SJCRH30 (cell line): ENCODE data around the gene OXSR1. TPM values are rescaled to one million over a fixed set of nuclear protein-coding genes. Genes with fewer than 3 reads are reported as not detected.

Experiments
- DNase-seq, 2 experiments: peaks; one replicate each; pipeline ENCODE4 v3.0.0-alpha.2; 2015 to 2020
- H3K27ac ChIP-seq: fragments of 250-450 bp; sonication (Bioruptor Pico); 2 replicates; pipeline ENCODE4 v1.5.1; 2020; ENCODE audit warnings: mild to moderate bottlenecking, moderate library complexity
- H3K27me3 ChIP-seq: fragments of 250-450 bp; sonication (Bioruptor Pico); 2 replicates; pipeline ENCODE4 v1.5.1; 2020; ENCODE audit warnings: mild to moderate bottlenecking, moderate library complexity
- H3K36me3 ChIP-seq: fragments of 250-450 bp; sonication (Bioruptor Pico); 2 replicates; pipeline ENCODE4 v1.5.1; 2020; ENCODE audit warnings: mild to moderate bottlenecking, moderate library complexity
- H3K4me1 ChIP-seq: fragments of 250-450 bp; sonication (Bioruptor Pico); 2 replicates; pipeline ENCODE4 v1.5.1; 2020; ENCODE audit warnings: mild to moderate bottlenecking, moderate library complexity
- H3K4me3 ChIP-seq: fragments of 250-450 bp; sonication (Bioruptor Pico); 2 replicates; pipeline ENCODE4 v1.5.1; 2020; ENCODE audit warnings: mild to moderate bottlenecking, moderate library complexity
- H3K9me3 ChIP-seq: fragments of 250-450 bp; sonication (Bioruptor Pico); replicated peaks from 2 replicates; pipeline ENCODE4 v1.5.1; 2020; ENCODE audit warnings: mild to moderate bottlenecking, moderate library complexity
- total RNA-seq: library from RNA; depleted of rRNA; stranded (reverse); fragments of >200 nt; shearing (Covaris generic); gene quantifications from 2 replicates; pipeline ENCODE4 v1.2.3, GENCODE V29; 2014

The OXSR1 gene
- total RNA-seq, 1 experiment from 2014 or later, result 31.6 TPM

- DNase-seq, result no peak
- H3K27ac ChIP-seq, result no peak overlapping the region
- no peaks in the 10 kb centered on the region for H3K27me3 ChIP-seq
- H3K9me3 ChIP-seq, result no peaks in the 10 kb centered on the region
- no peaks in the 10 kb centered on the region for H3K4me1 ChIP-seq
- no peaks in the 10 kb centered on the region for H3K36me3 ChIP-seq
- no peak overlapping the region for H3K4me3 ChIP-seq
Observed at GRCh38 chr3:38204599-38205471, 39.5 kb downstream of the OXSR1 start.

- Histone ChIP-seq H3K36me3 (no peaks in the 10 kb centered on the region; the same call in 1 of the 2 replicates), H3K4me1 (no peaks in the 10 kb centered on the region), H3K4me3 (no peak overlapping the region), H3K9me3 (no peaks in the 10 kb centered on the region), H3K27ac (no peak overlapping the region), H3K27me3 (no peaks in the 10 kb centered on the region)
- DNase-seq, result no peak
Observed at GRCh38 chr3:38205472-38205805, 40.1 kb downstream of the OXSR1 start.

- no peaks in the 10 kb centered on the region for H3K4me1 ChIP-seq
- H3K36me3 ChIP-seq, result no peaks in the 10 kb centered on the region; the same call in 1 of the 2 replicates
- DNase-seq, result no peak
- no peaks in the 10 kb centered on the region for H3K9me3 ChIP-seq
- H3K27me3 ChIP-seq, result no peaks in the 10 kb centered on the region
- no peak overlapping the region for H3K4me3 ChIP-seq
- no peak overlapping the region for H3K27ac ChIP-seq
Observed at GRCh38 chr3:38207254-38208003, 42.1 kb downstream of the OXSR1 start.

GRCh38 chr3:38210141-38210757 lies 44.9 kb downstream of the OXSR1 start:
- Histone ChIP-seq H3K27me3 (no peaks in the 10 kb centered on the region), H3K4me3 (no peak overlapping the region), H3K27ac (no peak overlapping the region)

GRCh38 chr3:38212141-38212540 lies 46.8 kb downstream of the OXSR1 start:
- Histone ChIP-seq H3K27ac (no peak overlapping the region), H3K27me3 (no peaks in the 10 kb centered on the region), H3K4me1 (no peaks in the 10 kb centered on the region), H3K4me3 (no peak overlapping the region), H3K36me3 (no peaks in the 10 kb centered on the region; the same call in 1 of the 2 replicates), H3K9me3 (no peaks in the 10 kb centered on the region)
- DNase-seq, result no peak

More at GRCh38 chr3:38210141-38210757, 44.9 kb downstream of the OXSR1 start:
- Histone ChIP-seq H3K36me3 (no peaks in the 10 kb centered on the region; the same call in 1 of the 2 replicates), H3K4me1 (no peaks in the 10 kb centered on the region), H3K9me3 (no peaks in the 10 kb centered on the region)
- DNase-seq, result no peak

- no peak overlapping the region for H3K4me3 ChIP-seq
- DNase-seq, result no peak
Observed at GRCh38 chr3:38214560-38214959, 49.2 kb downstream of the OXSR1 start.

GRCh38 chr3:38219609-38220197 lies 54.4 kb downstream of the OXSR1 start:
- Histone ChIP-seq H3K9me3 (no peaks in the 10 kb centered on the region), H3K4me3 (no peak overlapping the region), H3K27me3 (no peaks in the 10 kb centered on the region), H3K4me1 (no peaks in the 10 kb centered on the region), H3K27ac (no peak overlapping the region), H3K36me3 (no peaks in the 10 kb centered on the region)
- DNase-seq, result no peak

More at GRCh38 chr3:38214560-38214959, 49.2 kb downstream of the OXSR1 start:
- H3K4me1 ChIP-seq, result no peaks in the 10 kb centered on the region
- H3K27me3 ChIP-seq, result no peaks in the 10 kb centered on the region
- H3K27ac ChIP-seq, result no peak overlapping the region
- no peaks in the 10 kb centered on the region; the same call in 1 of the 2 replicates for H3K36me3 ChIP-seq
- H3K9me3 ChIP-seq, result no peaks in the 10 kb centered on the region

- no peaks in the 10 kb centered on the region for H3K27me3 ChIP-seq
- no peak overlapping the region for H3K4me3 ChIP-seq
- H3K9me3 ChIP-seq, result no peaks in the 10 kb centered on the region
- peaks cover 3% of the 10 kb centered on the region for H3K36me3 ChIP-seq
- no peak for DNase-seq
- H3K4me1 ChIP-seq, result no peaks in the 10 kb centered on the region
- H3K27ac ChIP-seq, result no peak overlapping the region
Observed at GRCh38 chr3:38221005-38221404, 55.7 kb downstream of the OXSR1 start.

- no peaks in the 10 kb centered on the region for H3K27me3 ChIP-seq
- no peaks in the 10 kb centered on the region for H3K9me3 ChIP-seq
- no peak overlapping the region for H3K4me3 ChIP-seq
- no peaks in the 10 kb centered on the region for H3K4me1 ChIP-seq
- H3K36me3 ChIP-seq, result peaks cover 3% of the 10 kb centered on the region
- no peak for DNase-seq
- H3K27ac ChIP-seq, result no peak overlapping the region
Observed at GRCh38 chr3:38222032-38222634, 56.8 kb downstream of the OXSR1 start.

- Histone ChIP-seq H3K9me3 (no peaks in the 10 kb centered on the region), H3K36me3 (peaks cover 3% of the 10 kb centered on the region), H3K4me3 (no peak overlapping the region), H3K27me3 (no peaks in the 10 kb centered on the region), H3K4me1 (no peaks in the 10 kb centered on the region), H3K27ac (no peak overlapping the region)
- no peak for DNase-seq
Observed at GRCh38 chr3:38224357-38224756, 59.0 kb downstream of the OXSR1 start.

- no peak for DNase-seq
Observed at GRCh38 chr3:38226273-38226672, 60.9 kb downstream of the OXSR1 start.

GRCh38 chr3:38227989-38228388 lies 62.7 kb downstream of the OXSR1 start:
- no peak overlapping the region for H3K4me3 ChIP-seq
- H3K4me1 ChIP-seq, result no peaks in the 10 kb centered on the region
- no peaks in the 10 kb centered on the region for H3K9me3 ChIP-seq
- H3K27me3 ChIP-seq, result no peaks in the 10 kb centered on the region
- no peak for DNase-seq
- no peak overlapping the region for H3K27ac ChIP-seq
- H3K36me3 ChIP-seq, result peaks cover 11% of the 10 kb centered on the region

More at GRCh38 chr3:38226273-38226672, 60.9 kb downstream of the OXSR1 start:
- H3K4me1 ChIP-seq, result no peaks in the 10 kb centered on the region
- H3K9me3 ChIP-seq, result no peaks in the 10 kb centered on the region
- no peak overlapping the region for H3K4me3 ChIP-seq
- no peaks in the 10 kb centered on the region for H3K27me3 ChIP-seq
- no peak overlapping the region for H3K27ac ChIP-seq
- H3K36me3 ChIP-seq, result peaks cover 7% of the 10 kb centered on the region

- DNase-seq, result no peak
- Histone ChIP-seq H3K4me3 (no peak overlapping the region), H3K36me3 (peaks cover 13% of the 10 kb centered on the region), H3K27me3 (no peaks in the 10 kb centered on the region), H3K27ac (no peak overlapping the region), H3K4me1 (no peaks in the 10 kb centered on the region), H3K9me3 (no peaks in the 10 kb centered on the region)
Observed at GRCh38 chr3:38229036-38229435, 63.7 kb downstream of the OXSR1 start.

- no peak overlapping the region for H3K4me3 ChIP-seq
- no peaks in the 10 kb centered on the region for H3K4me1 ChIP-seq
Observed at GRCh38 chr3:38232701-38233100, 67.4 kb downstream of the OXSR1 start.

More at GRCh38 chr3:38232701-38233100, 67.4 kb downstream of the OXSR1 start:
- H3K9me3 ChIP-seq, result no peaks in the 10 kb centered on the region
- peaks cover 18% of the 10 kb centered on the region for H3K36me3 ChIP-seq
- no peak overlapping the region for H3K27ac ChIP-seq
- no peak for DNase-seq
- H3K27me3 ChIP-seq, result no peaks in the 10 kb centered on the region
